Colonic mucosa (tissue), 4 donors: ENCODE measurements around the gene DHRSX. TPM values are rescaled to one million over a fixed set of nuclear protein-coding genes. Genes with fewer than 3 reads are reported as not detected.

Source experiments
- DNase-seq: peaks from one replicate; pipeline ENCODE4 v3.0.0-alpha.2; 2020
- H3K27ac ChIP-seq: fragments of 200-600 bp; one replicate; pipeline ENCODE4 v1.8.0; 2021
- H3K27me3 ChIP-seq: fragments of 200-600 bp; one replicate; pipeline ENCODE4 v1.8.0; 2021
- H3K36me3 ChIP-seq: fragments of 200-600 bp; one replicate; pipeline ENCODE4 v1.8.0; 2021
- H3K4me1 ChIP-seq: fragments of 200-600 bp; one replicate; pipeline ENCODE4 v1.8.0; 2021; ENCODE audit warnings: mild to moderate bottlenecking
- H3K4me3 ChIP-seq: fragments of 200-600 bp; one replicate; pipeline ENCODE4 v1.8.0; 2021
- H3K9ac ChIP-seq, 2 donors: one replicate each; pipeline ENCODE4 v1.7.0; 2013; ENCODE audit warnings: control low read depth in 2 of 2, low read depth in 2 of 2, low read length in 2 of 2
- H3K9me3 ChIP-seq: fragments of 200-600 bp; one replicate; pipeline ENCODE4 v1.8.0; 2021
- CTCF ChIP-seq: fragments of 200-600 bp; IDR thresholded peaks from one replicate; pipeline ENCODE4 v1.8.0; 2022; ENCODE audit warnings: antibody characterized with exemption, mild to moderate bottlenecking
- intact Hi-C: fragments of 100-400 bp; cut with DNase I; formaldehyde crosslinking; loops from one replicate; pipeline ENCODE4 v1.14.1; 2022
- total RNA-seq, 2 donors: library from RNA; stranded (reverse); fragmentation: NEBNext Ultra II Directional in 1 of 2; extraction: Animal tissue kit (Norgen Biotek cat#: 25700) in 1 of 2; gene quantifications; one replicate each; pipeline ENCODE4 v1.2.1, GENCODE V29; 2021
- donor health status: healthy.
- donor health status: DM: no; HTN: no; CAD: no.
- donor health status: DM: no; HTN: no; CAD: no.

Gene DHRSX
- total RNA-seq, 2 donors from 2014 or later: 28.6 to 43.3 TPM

- Histone ChIP-seq H3K9me3 (no peaks in the 10 kb centered on the region), H3K9ac (no peak overlapping the region), H3K27me3 (no peaks in the 10 kb centered on the region), H3K4me3 (no peak overlapping the region), H3K27ac (no peak overlapping the region), H3K4me1 (peaks cover 4% of the 10 kb centered on the region), H3K36me3 (no peaks in the 10 kb centered on the region)
- DNase-seq: no peak
- intact Hi-C loops: loop anchor here (5.0 to 10.0 kb wide), 2 partner anchors 92 to 111 kb away; no protein-coding TSS in a partner anchor
- no peak for TF ChIP-seq CTCF
These were observed 3.1 kb upstream of the DHRSX start for GRCh38 chrX:2503591-2504500.

- DNase-seq: peak; percentile 34
- peaks cover 4% of the 10 kb centered on the region for H3K4me1 ChIP-seq
- H3K27ac ChIP-seq: no peak overlapping the region
- intact Hi-C loops: loop anchor here (5.0 to 10.0 kb wide), 2 partner anchors 91 to 112 kb away; no protein-coding TSS in a partner anchor
- peak overlapping the region in 1 of 2 donors; percentile 51 for H3K9ac ChIP-seq
- no peaks in the 10 kb centered on the region for H3K27me3 ChIP-seq
- no peaks in the 10 kb centered on the region for H3K36me3 ChIP-seq
- no peak overlapping the region for H3K4me3 ChIP-seq
- no peak for TF ChIP-seq CTCF
- no peaks in the 10 kb centered on the region for H3K9me3 ChIP-seq
These were observed 2.1 kb upstream of the DHRSX start for GRCh38 chrX:2502668-2503519.

GRCh38 chrX:2502120-2502667 is 1.4 kb upstream of the DHRSX start:
- intact Hi-C loops: loop anchor here (5.0 to 10.0 kb wide), 2 partner anchors 90 to 113 kb away; no protein-coding TSS in a partner anchor
- Histone ChIP-seq H3K9ac (peak overlapping the region in 1 of 2 donors; percentile 51), H3K27ac (no peak overlapping the region), H3K4me1 (peaks cover 10% of the 10 kb centered on the region), H3K36me3 (no peaks in the 10 kb centered on the region), H3K27me3 (no peaks in the 10 kb centered on the region), H3K4me3 (no peak overlapping the region), H3K9me3 (no peaks in the 10 kb centered on the region)
- DNase-seq: no peak
- TF ChIP-seq CTCF: no peak

- TF ChIP-seq CTCF: no peak
- DNase-seq: no peak
- Histone ChIP-seq H3K36me3 (no peaks in the 10 kb centered on the region), H3K27me3 (no peaks in the 10 kb centered on the region), H3K4me1 (peaks cover 10% of the 10 kb centered on the region), H3K9ac (peak overlapping the region in 1 of 2 donors; percentile 40), H3K27ac (no peak overlapping the region), H3K9me3 (no peaks in the 10 kb centered on the region), H3K4me3 (no peak overlapping the region)
- intact Hi-C loops: loop anchor here (5.0 to 10.0 kb wide), 2 partner anchors 89 to 113 kb away; no protein-coding TSS in a partner anchor
These were observed 855 bp upstream of the DHRSX start for GRCh38 chrX:2501559-2502102.
